Measurements from ENCODE around the gene SUGCT.

SUGCT gene

GRCh38 chr7:40747856-40748255 lies 613.1 kb downstream of the SUGCT start:
- no peaks in the 10 kb centered on the region for H3K9me3 ChIP-seq
- in situ Hi-C loops (cut with MboI; ENCODE audit: low sequenced_read_pairs) = no loop called here
- no peak for DNase-seq (ENCODE audit: low spot score in 2 of 2)

GRCh38 chr7:40749877-40750276 lies 615.1 kb downstream of the SUGCT start:
- H3K9me3 ChIP-seq = no peaks in the 10 kb centered on the region
- H3K4me1 ChIP-seq = no peaks in the 10 kb centered on the region
- in situ Hi-C loops (cut with MboI; ENCODE audit: low sequenced_read_pairs) = no loop called here
- H3K27me3 ChIP-seq (ENCODE audit: low read depth) = no peaks in the 10 kb centered on the region
- no peaks in the 10 kb centered on the region for H3K36me3 ChIP-seq (replicated peaks)
- H3K4me3 ChIP-seq = no peak overlapping the region
- DNase-seq (ENCODE audit: low spot score in 2 of 2) = no peak

More at GRCh38 chr7:40747856-40748255, 613.1 kb downstream of the SUGCT start:
- H3K4me3 ChIP-seq = no peak overlapping the region
- H3K36me3 ChIP-seq (replicated peaks) = no peaks in the 10 kb centered on the region
- no peaks in the 10 kb centered on the region for H3K27me3 ChIP-seq (ENCODE audit: low read depth)
- no peaks in the 10 kb centered on the region for H3K4me1 ChIP-seq

GRCh38 chr7:40753455-40753854 lies 618.6 kb downstream of the SUGCT start:
- no peaks in the 10 kb centered on the region for H3K9me3 ChIP-seq
- in situ Hi-C loops (cut with MboI; ENCODE audit: low sequenced_read_pairs) = no loop called here
- H3K36me3 ChIP-seq (replicated peaks) = no peaks in the 10 kb centered on the region
- no peaks in the 10 kb centered on the region for H3K4me1 ChIP-seq
- H3K27me3 ChIP-seq (ENCODE audit: low read depth) = no peaks in the 10 kb centered on the region
- DNase-seq (ENCODE audit: low spot score in 2 of 2) = no peak
- no peak overlapping the region for H3K4me3 ChIP-seq

- Histone ChIP-seq H3K4me1 (no peaks in the 10 kb centered on the region), H3K4me3 (no peak overlapping the region), H3K27me3 (ENCODE audit: low read depth) (no peaks in the 10 kb centered on the region), H3K36me3 (replicated peaks) (no peaks in the 10 kb centered on the region), H3K9me3 (no peaks in the 10 kb centered on the region)
- in situ Hi-C loops (cut with MboI; ENCODE audit: low sequenced_read_pairs) = no loop called here
- no peak for DNase-seq (ENCODE audit: low spot score in 2 of 2)
Observed at GRCh38 chr7:40755438-40755837, 620.6 kb downstream of the SUGCT start.

GRCh38 chr7:40757109-40757508 lies 622.3 kb downstream of the SUGCT start:
- Histone ChIP-seq H3K4me3 (no peak overlapping the region), H3K4me1 (no peaks in the 10 kb centered on the region), H3K27me3 (ENCODE audit: low read depth) (no peaks in the 10 kb centered on the region), H3K9me3 (no peaks in the 10 kb centered on the region), H3K36me3 (replicated peaks) (no peaks in the 10 kb centered on the region)
- DNase-seq (ENCODE audit: low spot score in 2 of 2) = no peak
- in situ Hi-C loops (cut with MboI; ENCODE audit: low sequenced_read_pairs) = no loop called here

- Histone ChIP-seq H3K27me3 (ENCODE audit: low read depth) (no peaks in the 10 kb centered on the region), H3K4me1 (no peaks in the 10 kb centered on the region), H3K4me3 (no peak overlapping the region), H3K9me3 (no peaks in the 10 kb centered on the region), H3K36me3 (replicated peaks) (no peaks in the 10 kb centered on the region)
- in situ Hi-C loops (cut with MboI; ENCODE audit: low sequenced_read_pairs) = no loop called here
- no peak for DNase-seq (ENCODE audit: low spot score in 2 of 2)
Observed at GRCh38 chr7:40758590-40758989, 623.8 kb downstream of the SUGCT start.

- in situ Hi-C loops (cut with MboI; ENCODE audit: low sequenced_read_pairs) = no loop called here
- H3K4me1 ChIP-seq = no peaks in the 10 kb centered on the region
Observed at GRCh38 chr7:40760293-40760964, 625.6 kb downstream of the SUGCT start.

GRCh38 chr7:40760987-40761386 lies 626.2 kb downstream of the SUGCT start:
- Histone ChIP-seq H3K9me3 (no peaks in the 10 kb centered on the region), H3K36me3 (replicated peaks) (no peaks in the 10 kb centered on the region), H3K4me3 (no peak overlapping the region), H3K4me1 (no peaks in the 10 kb centered on the region), H3K27me3 (ENCODE audit: low read depth) (no peaks in the 10 kb centered on the region)
- in situ Hi-C loops (cut with MboI; ENCODE audit: low sequenced_read_pairs) = no loop called here
- DNase-seq (ENCODE audit: low spot score in 2 of 2) = no peak

More at GRCh38 chr7:40760293-40760964, 625.6 kb downstream of the SUGCT start:
- no peaks in the 10 kb centered on the region for H3K27me3 ChIP-seq (ENCODE audit: low read depth)
- H3K4me3 ChIP-seq = no peak overlapping the region
- DNase-seq (ENCODE audit: low spot score in 2 of 2) = no peak
- H3K9me3 ChIP-seq = no peaks in the 10 kb centered on the region
- H3K36me3 ChIP-seq (replicated peaks) = no peaks in the 10 kb centered on the region

- Histone ChIP-seq H3K9me3 (no peaks in the 10 kb centered on the region), H3K27me3 (ENCODE audit: low read depth) (no peaks in the 10 kb centered on the region), H3K4me1 (no peaks in the 10 kb centered on the region), H3K4me3 (no peak overlapping the region), H3K36me3 (replicated peaks) (no peaks in the 10 kb centered on the region)
- DNase-seq (ENCODE audit: low spot score in 2 of 2) = no peak
- in situ Hi-C loops (cut with MboI; ENCODE audit: low sequenced_read_pairs) = no loop called here
Observed at GRCh38 chr7:40761762-40762560, 627.2 kb downstream of the SUGCT start.

- Histone ChIP-seq H3K36me3 (replicated peaks) (no peaks in the 10 kb centered on the region), H3K4me3 (no peak overlapping the region), H3K9me3 (no peaks in the 10 kb centered on the region), H3K27me3 (ENCODE audit: low read depth) (no peaks in the 10 kb centered on the region), H3K4me1 (no peaks in the 10 kb centered on the region)
- no peak for DNase-seq (ENCODE audit: low spot score in 2 of 2)
- in situ Hi-C loops (cut with MboI; ENCODE audit: low sequenced_read_pairs) = no loop called here
Observed at GRCh38 chr7:40763319-40764287, 628.8 kb downstream of the SUGCT start.

GRCh38 chr7:40765639-40766038 lies 630.8 kb downstream of the SUGCT start:
- in situ Hi-C loops (cut with MboI; ENCODE audit: low sequenced_read_pairs) = no loop called here
- Histone ChIP-seq H3K4me3 (no peak overlapping the region), H3K27me3 (ENCODE audit: low read depth) (no peaks in the 10 kb centered on the region), H3K9me3 (no peaks in the 10 kb centered on the region), H3K4me1 (no peaks in the 10 kb centered on the region), H3K36me3 (replicated peaks) (no peaks in the 10 kb centered on the region)
- no peak for DNase-seq (ENCODE audit: low spot score in 2 of 2)

- no peak overlapping the region for H3K4me3 ChIP-seq
- H3K4me1 ChIP-seq = no peaks in the 10 kb centered on the region
- DNase-seq (ENCODE audit: low spot score in 2 of 2) = no peak
- no peaks in the 10 kb centered on the region for H3K9me3 ChIP-seq
- H3K36me3 ChIP-seq (replicated peaks) = no peaks in the 10 kb centered on the region
- no peaks in the 10 kb centered on the region for H3K27me3 ChIP-seq (ENCODE audit: low read depth)
- in situ Hi-C loops (cut with MboI; ENCODE audit: low sequenced_read_pairs) = no loop called here
Observed at GRCh38 chr7:40772096-40772495, 637.3 kb downstream of the SUGCT start.

GRCh38 chr7:40773656-40774055 lies 638.9 kb downstream of the SUGCT start:
- in situ Hi-C loops (cut with MboI; ENCODE audit: low sequenced_read_pairs) = no loop called here

More at GRCh38 chr7:40773656-40774055, 638.9 kb downstream of the SUGCT start:
- H3K9me3 ChIP-seq = no peaks in the 10 kb centered on the region
- no peaks in the 10 kb centered on the region for H3K4me1 ChIP-seq
- H3K36me3 ChIP-seq (replicated peaks) = no peaks in the 10 kb centered on the region
- no peaks in the 10 kb centered on the region for H3K27me3 ChIP-seq (ENCODE audit: low read depth)
- no peak overlapping the region for H3K4me3 ChIP-seq
- DNase-seq (ENCODE audit: low spot score in 2 of 2) = no peak

All from HAP-1 (cell line).